IMR-90 (cell line): Measurements from ENCODE around the gene ADAM12.

ENCODE experiments used
- POLR2A ChIP-seq: IDR thresholded peaks from 2 replicates; pipeline ENCODE4 v1.6.1; 2012; ENCODE audit warnings: mild to moderate bottlenecking, low read depth, low read length
- TF ChIP-seq, protein P1 (sequence below): conservative IDR thresholded peaks from 2 replicates; pipeline ENCODE4 v1.5.1; 2012; ENCODE audit warnings: mild to moderate bottlenecking, low read depth, low read length, improper control_type of control experiment

GRCh38 chr10:126242397-126243260, 145.6 kb downstream of the ADAM12 start:
- TF ChIP-seq, protein P1, sequence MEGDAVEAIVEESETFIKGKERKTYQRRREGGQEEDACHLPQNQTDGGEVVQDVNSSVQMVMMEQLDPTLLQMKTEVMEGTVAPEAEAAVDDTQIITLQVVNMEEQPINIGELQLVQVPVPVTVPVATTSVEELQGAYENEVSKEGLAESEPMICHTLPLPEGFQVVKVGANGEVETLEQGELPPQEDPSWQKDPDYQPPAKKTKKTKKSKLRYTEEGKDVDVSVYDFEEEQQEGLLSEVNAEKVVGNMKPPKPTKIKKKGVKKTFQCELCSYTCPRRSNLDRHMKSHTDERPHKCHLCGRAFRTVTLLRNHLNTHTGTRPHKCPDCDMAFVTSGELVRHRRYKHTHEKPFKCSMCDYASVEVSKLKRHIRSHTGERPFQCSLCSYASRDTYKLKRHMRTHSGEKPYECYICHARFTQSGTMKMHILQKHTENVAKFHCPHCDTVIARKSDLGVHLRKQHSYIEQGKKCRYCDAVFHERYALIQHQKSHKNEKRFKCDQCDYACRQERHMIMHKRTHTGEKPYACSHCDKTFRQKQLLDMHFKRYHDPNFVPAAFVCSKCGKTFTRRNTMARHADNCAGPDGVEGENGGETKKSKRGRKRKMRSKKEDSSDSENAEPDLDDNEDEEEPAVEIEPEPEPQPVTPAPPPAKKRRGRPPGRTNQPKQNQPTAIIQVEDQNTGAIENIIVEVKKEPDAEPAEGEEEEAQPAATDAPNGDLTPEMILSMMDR, result no peak
- TF ChIP-seq POLR2A, result no peak
